HepG2 (cell line): ENCODE data around the gene ASTN2. TPM values are rescaled to one million over a fixed set of nuclear protein-coding genes. Genes with fewer than 3 reads are reported as not detected.

Experiments
- ATAC-seq: fragments of 200-7000 bp; cut with Tn5 transposase; 3 replicates; pipeline ENCODE4 v1.9.1; 2020; ENCODE audit warnings: mild to moderate bottlenecking, moderate library complexity
- BruUV-seq: library from RNA; stranded (reverse); fragments of 400-500 nt; replicated peaks from 2 replicates; lab custom pipeline; 2021; lab: Mats Ljungman, UMichigan
- CTCF ChIA-PET: fragments of 300-600 bp; formaldehyde crosslinking; extraction: SDS; loops from one replicate; lab custom pipeline; 2021; ENCODE audit warnings: low total read pairs, inconsistent platforms, low intra/inter-chr PET ratio; lab: Yijun Ruan, JAX
- POLR2A ChIA-PET: fragments of 350-600 bp; sonication (Branson Sonifier 250); formaldehyde crosslinking; loops from one replicate; lab custom pipeline; 2020; ENCODE audit warnings: antibody characterized with exemption, inconsistent platforms; lab: Yijun Ruan, JAX
- DNase-seq: peaks from one replicate; pipeline ENCODE4 v3.0.0-alpha.2; 2015; ENCODE audit warnings: low spot score
- FAIRE-seq: peaks from 3 replicates; lab custom pipeline; 2011; peaks lifted over from hg19 to GRCh38; lab: Jason Lieb, UNC
- H2AFZ ChIP-seq: one replicate; pipeline ENCODE4 v1.6.1; 2011; ENCODE audit warnings: low read length, inconsistent platforms
- H3K27ac ChIP-seq: fragments of 300-600 bp; 3 replicates; pipeline ENCODE4 v1.8.0; 2011; ENCODE audit warnings: mixed run types, mild to moderate bottlenecking, mixed read lengths, low read length, inconsistent platforms; ENCODE audit not compliant: insufficient read depth; ENCODE audit errors: extremely low read length
- H3K27me3 ChIP-seq, 2 experiments: fragments of 200-600 bp in 1 of 2; 2 replicates in 1 of 2; 3 replicates in 1 of 2; pipeline versions ENCODE4 v1.6.0 to v1.8.0; 2011; ENCODE audit warnings: low read length in 2 of 2, mild to moderate bottlenecking in 2 of 2, moderate library complexity in 2 of 2, inconsistent platforms in 1 of 2; ENCODE audit not compliant: insufficient read depth in 2 of 2, control insufficient read depth in 1 of 2
- H3K36me3 ChIP-seq, 2 experiments: fragments of 200-600 bp in 1 of 2; replicated peaks in 1 of 2; 2 replicates in 1 of 2; 3 replicates in 1 of 2; pipeline versions ENCODE4 v1.5.1 to v1.8.0; 2011; ENCODE audit warnings: low read length in 2 of 2, inconsistent platforms in 1 of 2; ENCODE audit not compliant: insufficient read depth in 2 of 2, control insufficient read depth in 1 of 2
- H3K4me1 ChIP-seq: 2 replicates; pipeline ENCODE4 v1.5.1; 2012; ENCODE audit warnings: low read length, inconsistent platforms; ENCODE audit not compliant: insufficient read depth
- H3K4me2 ChIP-seq: 2 replicates; pipeline ENCODE4 v1.6.0; 2011; ENCODE audit warnings: low read depth, low read length, inconsistent platforms
- H3K4me3 ChIP-seq, 3 experiments: fragments of 200-600 bp in 1 of 3; sonication (generic), shearing (Covaris generic) in 1 of 3; replicated peaks in 1 of 3; 2 replicates each; pipeline ENCODE4 v1.5.1; 2011 to 2016; ENCODE audit warnings: low read length in 3 of 3, inconsistent platforms in 2 of 3, low read depth in 2 of 3, mild to moderate bottlenecking in 2 of 3, control low read depth in 1 of 3, mixed read lengths in 1 of 3; ENCODE audit not compliant: insufficient read depth in 1 of 3
- H3K79me2 ChIP-seq: one replicate; pipeline ENCODE4 v1.6.1; 2011; ENCODE audit warnings: low read length, inconsistent platforms; ENCODE audit not compliant: insufficient read depth
- H3K9ac ChIP-seq: 2 replicates; pipeline ENCODE4 v1.6.0; 2011; ENCODE audit warnings: mild to moderate bottlenecking, low read depth, low read length, inconsistent platforms; ENCODE audit not compliant: insufficient read depth
- H3K9me3 ChIP-seq: 2 replicates; pipeline ENCODE4 v1.5.1; 2012; ENCODE audit warnings: mild to moderate bottlenecking, low read length
- H4K20me1 ChIP-seq: 2 replicates; pipeline ENCODE4 v1.6.0; 2011; ENCODE audit warnings: inconsistent platforms, mild to moderate bottlenecking, low read length, moderate library complexity; ENCODE audit not compliant: insufficient read depth
- CBX5 ChIP-seq: sonication (generic); formaldehyde crosslinking; IDR thresholded peaks from 2 replicates; pipeline ENCODE4 v1.4.0; 2020; ENCODE audit warnings: missing genetic modification reagents, borderline replicate concordance
- KLF9 ChIP-seq: IDR thresholded peaks from 2 replicates; pipeline ENCODE4 v1.6.1; 2016; ENCODE audit warnings: low read depth
- NAIF1 ChIP-seq: sonication (generic); formaldehyde crosslinking; IDR thresholded peaks from 2 replicates; pipeline ENCODE4 v1.5.0; 2020; ENCODE audit warnings: mild to moderate bottlenecking, missing genetic modification reagents, borderline replicate concordance
- SP5 ChIP-seq: IDR thresholded peaks from 2 replicates; pipeline ENCODE4 v1.6.1; 2016; ENCODE audit warnings: low read depth, borderline replicate concordance
- TGIF2 ChIP-seq: IDR thresholded peaks from 2 replicates; pipeline ENCODE4 v1.6.1; 2016; ENCODE audit warnings: control low read depth, missing compliant biosample characterization
- ZBTB37 ChIP-seq: sonication (generic); formaldehyde crosslinking; IDR thresholded peaks from 2 replicates; pipeline ENCODE4 v1.4.0; 2020; ENCODE audit warnings: mild to moderate bottlenecking, missing genetic modification reagents
- ZBTB40 ChIP-seq, 2 experiments: fragments of 450-650 bp in 1 of 2; sonication (generic) in 1 of 2; formaldehyde crosslinking in 1 of 2; IDR thresholded peaks; 2 replicates each; pipeline versions ENCODE4 v1.6.1 to v1.8.0; 2016 to 2022; ENCODE audit warnings: antibody characterized with exemption in 1 of 2, mild to moderate bottlenecking in 1 of 2, missing genetic modification reagents in 1 of 2
- ZNF12 ChIP-seq: sonication (generic); formaldehyde crosslinking; IDR thresholded peaks from 2 replicates; pipeline ENCODE4 v1.5.0; 2020; ENCODE audit warnings: missing genetic modification reagents
- WGBS: methylation state at CpG from one replicate; pipeline ENCODE4 v1.1.6; 2017; ENCODE audit warnings: low lambda C conversion rate; 5-methylcytosine and 5-hydroxymethylcytosine counted together
- in situ Hi-C: cut with HindIII; loops from 2 replicates; pipeline ENCODE4 v1.10.0; 2017; ENCODE audit warnings: low pct_unique_long_range_greater_than_20kb; ENCODE audit not compliant: extremely low pct_ligation_motif_present
- intact Hi-C: fragments of 100-400 bp; cut with micrococcal nuclease; formaldehyde crosslinking; loops from one replicate; pipeline ENCODE4 v1.10.0; 2022; ENCODE audit not compliant: unreplicated experiment
- polyA plus RNA-seq, 8 experiments: library from polyadenylated mRNA; depleted of rRNA in 3 of 8; stranded (reverse) in 7 of 8; unstranded in 1 of 8; fragments of >200 nt; fragmentation: Illumina TruSeq in 4 of 8; extraction: Trizol in 4 of 8; gene quantifications; 2 replicates each; pipeline versions ENCODE4 v1.2.1 to v1.2.3, GENCODE V29; 2011 to 2016; ENCODE audit warnings: low read depth in 4 of 8, missing spikeins in 1 of 8, mixed read lengths in 1 of 8; ENCODE audit not compliant: insufficient read depth in 1 of 8
- total RNA-seq, 5 experiments: library from RNA; depleted of rRNA; stranded (reverse); fragments of >200 nt; fragmentation: Illumina TruSeq; extraction: Trizol; gene quantifications; 2 replicates each; pipeline ENCODE4 v1.2.3, GENCODE V29; 2016; ENCODE audit warnings: low read depth in 1 of 5
- TF ChIP-seq, protein P1 (sequence below): sonication (generic); formaldehyde crosslinking; IDR thresholded peaks from 2 replicates; pipeline ENCODE4; 2020; ENCODE audit warnings: missing genetic modification reagents, mild to moderate bottlenecking, borderline replicate concordance

ASTN2 gene
- total and polyA plus RNA-seq, 2 of the 13 experiments (the other 11 are each of a cell fraction or from before 2014, with no cell fraction given) = 5.2 to 13.5 TPM

DNA sequence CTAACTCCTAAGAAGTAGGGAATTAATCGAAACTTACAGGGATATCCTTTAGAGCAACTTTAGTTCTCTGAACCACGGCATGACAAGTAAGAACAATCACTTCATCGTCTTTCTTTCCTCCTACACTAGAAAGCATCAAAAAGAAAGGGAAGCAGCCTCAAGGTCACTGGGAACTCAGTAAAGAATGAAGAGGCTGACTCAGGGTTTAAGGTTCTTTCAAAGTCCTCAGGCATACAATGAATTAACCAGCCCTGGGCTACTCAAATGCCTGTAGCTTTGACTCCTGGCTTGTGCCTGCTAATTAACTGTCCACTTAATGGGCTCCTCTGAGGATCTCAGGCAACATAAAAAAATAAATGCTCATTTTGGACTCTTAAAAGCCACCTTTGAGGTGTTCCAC is 625.8 kb downstream of the ASTN2 start:
- in situ Hi-C loops (no loop called here), intact Hi-C loops (no loop called here)
- Histone ChIP-seq H3K4me3 (no peak overlapping the region), H3K9me3 (no peaks in the 10 kb centered on the region), H3K79me2 (no peaks in the 10 kb centered on the region), H3K4me1 (no peaks in the 10 kb centered on the region), H3K36me3 (no peaks in the 10 kb centered on the region), H3K9ac (no peak overlapping the region), H3K27me3 (no peaks in the 10 kb centered on the region), H4K20me1 (no peaks in the 10 kb centered on the region), H2AFZ (no peak overlapping the region), H3K4me2 (no peak overlapping the region), H3K27ac (no peak overlapping the region)
- WGBS = 0% methylated on average over 3 of the region's 3 CpGs
- FAIRE-seq (no peak), DNase-seq (no peak), ATAC-seq (no peak)
- ChIA-PET CTCF (no interaction called here), POLR2A (no interaction called here)
- BruUV-seq = no TSS peak
- TF ChIP-seq ZBTB37 (CRISPR knock-in tag) (no peak), ZBTB40 (IDR thresholded peaks at IDR 0.05) (no peak), ZBTB40 (CRISPR knock-in tag; IDR thresholded peaks at IDR 0.05) (no peak), SP5 (no peak), ZNF12 (CRISPR knock-in tag) (no peak), KLF9 (CRISPR knock-in tag) (no peak), NAIF1 (CRISPR knock-in tag) (no peak), TGIF2 (CRISPR knock-in tag) (no peak), CBX5 (CRISPR knock-in tag) (no peak)
- TF ChIP-seq, protein P1, sequence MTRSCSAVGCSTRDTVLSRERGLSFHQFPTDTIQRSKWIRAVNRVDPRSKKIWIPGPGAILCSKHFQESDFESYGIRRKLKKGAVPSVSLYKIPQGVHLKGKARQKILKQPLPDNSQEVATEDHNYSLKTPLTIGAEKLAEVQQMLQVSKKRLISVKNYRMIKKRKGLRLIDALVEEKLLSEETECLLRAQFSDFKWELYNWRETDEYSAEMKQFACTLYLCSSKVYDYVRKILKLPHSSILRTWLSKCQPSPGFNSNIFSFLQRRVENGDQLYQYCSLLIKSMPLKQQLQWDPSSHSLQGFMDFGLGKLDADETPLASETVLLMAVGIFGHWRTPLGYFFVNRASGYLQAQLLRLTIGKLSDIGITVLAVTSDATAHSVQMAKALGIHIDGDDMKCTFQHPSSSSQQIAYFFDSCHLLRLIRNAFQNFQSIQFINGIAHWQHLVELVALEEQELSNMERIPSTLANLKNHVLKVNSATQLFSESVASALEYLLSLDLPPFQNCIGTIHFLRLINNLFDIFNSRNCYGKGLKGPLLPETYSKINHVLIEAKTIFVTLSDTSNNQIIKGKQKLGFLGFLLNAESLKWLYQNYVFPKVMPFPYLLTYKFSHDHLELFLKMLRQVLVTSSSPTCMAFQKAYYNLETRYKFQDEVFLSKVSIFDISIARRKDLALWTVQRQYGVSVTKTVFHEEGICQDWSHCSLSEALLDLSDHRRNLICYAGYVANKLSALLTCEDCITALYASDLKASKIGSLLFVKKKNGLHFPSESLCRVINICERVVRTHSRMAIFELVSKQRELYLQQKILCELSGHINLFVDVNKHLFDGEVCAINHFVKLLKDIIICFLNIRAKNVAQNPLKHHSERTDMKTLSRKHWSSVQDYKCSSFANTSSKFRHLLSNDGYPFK (CRISPR knock-in tag) = no peak
